CD8-positive, alpha-beta memory T cell (primary cell): Measurements from ENCODE around the gene HSD17B7. TPM values are rescaled to one million over a fixed set of nuclear protein-coding genes. Genes with fewer than 3 reads are reported as not detected.
"Not testable (repeated sequence)": the region's sequence is repeated elsewhere in the genome, so short reads cannot be mapped to it uniquely, and the experiment has no call there.

Experiments
- CTCF ChIA-PET: fragments of 350-600 bp; sonication (Branson Sonifier 250); formaldehyde crosslinking; loops from one replicate; lab custom pipeline; 2021; ENCODE audit warnings: antibody characterized with exemption; lab: Charles Lee
- POLR2A ChIA-PET: fragments of 350-600 bp; sonication (Branson Sonifier 250); formaldehyde crosslinking; loops from one replicate; lab custom pipeline; 2021; ENCODE audit warnings: antibody characterized with exemption; lab: Charles Lee
- DNase-seq, 5 donors: peaks; one replicate each; pipeline versions ENCODE4 v3.0.0 to v3.0.0-alpha.2; 2020 to 2022; ENCODE audit warnings: mixed read lengths in 1 of 5
- H3K27ac ChIP-seq: one replicate; pipeline ENCODE4 v1.7.0; 2013; ENCODE audit warnings: low read depth, mild to moderate bottlenecking, low read length, moderate library complexity
- H3K27me3 ChIP-seq: 2 replicates; pipeline ENCODE4 v1.7.0; 2013; ENCODE audit warnings: low read length, mild to moderate bottlenecking; ENCODE audit not compliant: insufficient read depth, poor library complexity, severe bottlenecking
- H3K36me3 ChIP-seq: 2 replicates; pipeline ENCODE4 v1.7.0; 2013; ENCODE audit warnings: mild to moderate bottlenecking, low read length, moderate library complexity; ENCODE audit not compliant: insufficient read depth
- H3K4me1 ChIP-seq: 2 replicates; pipeline ENCODE4 v1.7.0; 2013; ENCODE audit warnings: mild to moderate bottlenecking, low read length, moderate library complexity; ENCODE audit not compliant: insufficient read depth
- H3K4me3 ChIP-seq: 2 replicates; pipeline ENCODE4 v1.7.0; 2013; ENCODE audit warnings: mild to moderate bottlenecking, low read length
- H3K9me3 ChIP-seq: 2 replicates; pipeline ENCODE4 v1.7.0; 2013; ENCODE audit warnings: mild to moderate bottlenecking, low read length
- H3K27ac Mint-ChIP-seq, 8 donors: one replicate each; pipeline ENCODE4 v1.8.0; 2020 to 2021; ENCODE audit warnings: mixed read lengths in 8 of 8, mild to moderate bottlenecking in 6 of 8, inconsistent platforms in 3 of 8, moderate library complexity in 3 of 8
- H3K27me3 Mint-ChIP-seq, 2 donors: one replicate each; pipeline ENCODE4 v1.8.0; 2020 to 2021; ENCODE audit warnings: mixed read lengths in 2 of 2, mild to moderate bottlenecking in 1 of 2, moderate library complexity in 1 of 2
- H3K36me3 Mint-ChIP-seq, 3 donors: one replicate each; pipeline ENCODE4 v1.8.0; 2020 to 2021; ENCODE audit warnings: mixed read lengths in 3 of 3, inconsistent platforms in 1 of 3, mild to moderate bottlenecking in 1 of 3
- H3K4me1 Mint-ChIP-seq, 3 donors: one replicate each; pipeline ENCODE4 v1.8.0; 2020 to 2021; ENCODE audit warnings: mixed read lengths in 3 of 3, inconsistent platforms in 1 of 3, mild to moderate bottlenecking in 1 of 3
- H3K4me3 Mint-ChIP-seq, 7 donors: one replicate each; pipeline ENCODE4 v1.8.0; 2020 to 2021; ENCODE audit warnings: mixed read lengths in 7 of 7, mild to moderate bottlenecking in 6 of 7, moderate library complexity in 4 of 7, inconsistent platforms in 2 of 7
- H3K9me3 Mint-ChIP-seq, 5 donors: one replicate each; pipeline ENCODE4 v1.8.0; 2020 to 2022; ENCODE audit warnings: mixed read lengths in 5 of 5, mild to moderate bottlenecking in 3 of 5, moderate library complexity in 2 of 5, inconsistent platforms in 1 of 5
- polyA plus RNA-seq: library from polyadenylated mRNA; unstranded; fragments of 300-500 nt; fragmentation: Illumina TruSeq; gene quantifications from one replicate; pipeline ENCODE4 v1.2.3, GENCODE V29; 2021
- total RNA-seq, 2 experiments: library from RNA; stranded (reverse); gene quantifications; one replicate each; pipeline ENCODE4 v1.2.3, GENCODE V29; 2021

Gene HSD17B7
- total and polyA plus RNA-seq, 3 experiments from 2014 or later, result 18.7 to 22.6 (median 20.4) TPM

DNA sequence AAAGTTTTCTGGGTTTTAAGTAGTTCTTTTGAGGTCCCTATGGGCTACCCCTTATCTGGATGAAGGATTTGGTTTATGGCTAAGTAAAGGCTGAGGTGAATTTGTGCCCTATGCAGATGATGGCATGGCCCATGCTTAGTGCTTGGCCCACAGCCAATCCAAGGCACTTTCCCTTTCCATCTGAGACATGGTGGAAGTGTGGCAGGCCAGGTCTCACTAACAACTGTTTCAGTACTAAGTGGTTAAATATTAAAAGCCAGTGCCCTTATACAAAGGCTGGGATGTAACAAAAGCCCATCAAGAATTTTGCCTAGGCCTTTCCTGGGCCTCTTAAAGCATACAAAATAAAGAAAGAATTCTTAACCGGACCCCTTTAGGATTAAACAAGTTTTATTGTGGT lies 1.7 kb upstream of the HSD17B7 start:
- peak overlapping the region in 3 of 8 donors; percentile 58 to 75 (median 68) for H3K27ac Mint-ChIP-seq
- not testable (repeated sequence) for H3K4me3 Mint-ChIP-seq

DNA sequence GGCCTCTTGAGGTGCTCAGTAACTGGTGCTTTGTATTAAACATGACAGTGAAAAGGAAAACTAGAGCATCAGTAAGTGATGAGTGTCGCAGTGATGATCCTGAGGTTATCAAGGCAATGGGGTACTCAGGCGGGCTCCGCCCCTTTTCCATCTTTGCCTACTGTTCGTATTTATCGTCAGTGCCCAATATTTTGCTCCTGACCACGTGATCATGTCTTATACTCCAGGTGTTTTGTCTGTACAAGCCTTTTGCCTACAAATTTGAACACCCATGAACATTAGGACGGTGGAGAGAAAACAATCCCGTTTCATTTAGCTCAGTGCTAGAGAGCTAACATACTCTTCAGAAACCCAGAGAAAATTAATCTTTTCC lies 469 bp downstream of the HSD17B7 start:
- H3K9me3 ChIP-seq, H3K9me3 Mint-ChIP-seq, CTCF ChIA-PET, H3K27me3 Mint-ChIP-seq, H3K4me1 ChIP-seq, H3K36me3 ChIP-seq, H3K27me3 ChIP-seq, POLR2A ChIA-PET: not testable (repeated sequence)
- H3K4me1 Mint-ChIP-seq, result peaks cover 11 to 35% (median 12%) of the 10 kb centered on the region in 3 donors
- peak overlapping the region; percentile 55 for H3K4me3 ChIP-seq
- H3K27ac ChIP-seq, result peak overlapping the region; percentile 81
- H3K36me3 Mint-ChIP-seq, result peaks cover 0 to 28% (median 6%) of the 10 kb centered on the region in 3 donors
- H3K4me3 Mint-ChIP-seq, result peak overlapping the region; percentile 93 to 99 (median 94)
- H3K27ac Mint-ChIP-seq, result peak overlapping the region; percentile 96 to 99 (median 98)
- DNase-seq, result peak in 1 of 5 donors; percentile 10

More for the DNA sequence above, 1.7 kb upstream of the HSD17B7 start:
- DNase-seq, H3K9me3 Mint-ChIP-seq, CTCF ChIA-PET, POLR2A ChIA-PET, H3K27ac ChIP-seq, H3K4me3 ChIP-seq, H3K9me3 ChIP-seq, H3K36me3 ChIP-seq, H3K27me3 ChIP-seq, H3K4me1 ChIP-seq, H3K27me3 Mint-ChIP-seq: not testable (repeated sequence)
- H3K4me1 Mint-ChIP-seq, result peaks cover 5 to 18% (median 10%) of the 10 kb centered on the region in 3 donors
- H3K36me3 Mint-ChIP-seq, result peaks cover 0 to 17% (median 2%) of the 10 kb centered on the region in 3 donors

DNA sequence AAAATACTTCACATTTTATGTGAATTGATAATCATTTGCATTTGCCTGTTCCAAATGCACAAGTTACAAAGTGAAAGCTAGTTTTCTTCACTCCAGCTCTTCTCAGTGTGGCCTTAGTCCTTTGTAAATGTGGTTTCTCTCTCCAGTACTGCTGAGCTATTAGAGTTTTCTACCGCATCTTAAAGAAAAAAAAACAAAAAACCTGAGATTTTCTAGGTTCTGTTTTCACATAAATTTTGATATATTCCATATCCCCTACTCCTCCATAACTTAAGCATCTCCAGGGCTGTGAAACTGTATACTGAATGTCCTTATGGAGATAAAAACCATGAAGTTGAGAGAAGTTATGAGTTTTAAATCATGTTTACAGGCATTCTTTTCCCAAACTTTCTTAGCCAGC lies 3.8 kb downstream of the HSD17B7 start:
- POLR2A ChIA-PET, H3K27ac Mint-ChIP-seq, H3K27me3 ChIP-seq, H3K27ac ChIP-seq, CTCF ChIA-PET, DNase-seq, H3K36me3 ChIP-seq, H3K9me3 ChIP-seq, H3K4me1 ChIP-seq, H3K9me3 Mint-ChIP-seq, H3K4me3 Mint-ChIP-seq, H3K4me3 ChIP-seq, H3K27me3 Mint-ChIP-seq: not testable (repeated sequence)
- Mint-ChIP-seq H3K4me1 (peaks cover 15 to 40% (median 18%) of the 10 kb centered on the region in 3 donors), H3K36me3 (peaks cover 0 to 54% (median 14%) of the 10 kb centered on the region in 3 donors)

DNA sequence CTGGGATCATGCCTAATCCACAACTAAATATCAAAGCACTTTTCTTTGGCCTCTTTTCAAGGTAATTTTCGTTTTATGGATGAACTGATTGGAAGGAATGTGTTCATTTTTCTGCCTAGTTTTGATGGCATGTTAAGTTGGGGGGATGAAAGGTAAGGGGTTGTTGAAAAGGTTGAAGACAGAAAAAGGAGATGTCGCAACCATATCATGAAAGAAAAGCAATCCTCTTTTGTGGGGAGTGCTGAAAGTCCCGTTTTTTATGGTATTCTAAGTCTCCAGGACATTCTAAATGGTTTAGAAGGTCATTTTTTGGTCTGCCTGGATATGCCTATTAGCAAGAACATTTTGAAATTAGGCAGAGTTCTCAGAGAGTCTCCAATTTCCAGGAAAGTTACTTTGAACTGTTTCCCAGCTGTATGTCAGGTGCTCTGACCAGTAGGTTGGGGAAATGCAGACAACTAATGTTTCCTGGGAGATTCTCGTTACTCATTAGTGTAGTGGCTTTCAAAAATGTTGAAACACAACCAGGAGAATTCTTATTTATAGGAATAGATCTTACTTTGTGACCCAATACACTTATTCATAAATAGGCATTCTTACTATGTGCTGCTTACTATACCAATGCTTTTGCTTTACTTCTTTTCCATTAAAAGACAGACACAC lies 6.2 kb downstream of the HSD17B7 start:
- H3K9me3 ChIP-seq, H3K9me3 Mint-ChIP-seq, CTCF ChIA-PET, H3K27me3 Mint-ChIP-seq, H3K4me3 ChIP-seq, H3K4me3 Mint-ChIP-seq, POLR2A ChIA-PET, H3K27me3 ChIP-seq, DNase-seq, H3K27ac ChIP-seq, H3K4me1 ChIP-seq: not testable (repeated sequence)
- Mint-ChIP-seq H3K27ac (peak overlapping the region in 3 of 8 donors; percentile 35 to 68 (median 36)), H3K36me3 (peaks cover 0 to 75% (median 16%) of the 10 kb centered on the region in 3 donors), H3K4me1 (peaks cover 11 to 42% (median 21%) of the 10 kb centered on the region in 3 donors)
- peaks cover 14% of the 10 kb centered on the region for H3K36me3 ChIP-seq

DNA sequence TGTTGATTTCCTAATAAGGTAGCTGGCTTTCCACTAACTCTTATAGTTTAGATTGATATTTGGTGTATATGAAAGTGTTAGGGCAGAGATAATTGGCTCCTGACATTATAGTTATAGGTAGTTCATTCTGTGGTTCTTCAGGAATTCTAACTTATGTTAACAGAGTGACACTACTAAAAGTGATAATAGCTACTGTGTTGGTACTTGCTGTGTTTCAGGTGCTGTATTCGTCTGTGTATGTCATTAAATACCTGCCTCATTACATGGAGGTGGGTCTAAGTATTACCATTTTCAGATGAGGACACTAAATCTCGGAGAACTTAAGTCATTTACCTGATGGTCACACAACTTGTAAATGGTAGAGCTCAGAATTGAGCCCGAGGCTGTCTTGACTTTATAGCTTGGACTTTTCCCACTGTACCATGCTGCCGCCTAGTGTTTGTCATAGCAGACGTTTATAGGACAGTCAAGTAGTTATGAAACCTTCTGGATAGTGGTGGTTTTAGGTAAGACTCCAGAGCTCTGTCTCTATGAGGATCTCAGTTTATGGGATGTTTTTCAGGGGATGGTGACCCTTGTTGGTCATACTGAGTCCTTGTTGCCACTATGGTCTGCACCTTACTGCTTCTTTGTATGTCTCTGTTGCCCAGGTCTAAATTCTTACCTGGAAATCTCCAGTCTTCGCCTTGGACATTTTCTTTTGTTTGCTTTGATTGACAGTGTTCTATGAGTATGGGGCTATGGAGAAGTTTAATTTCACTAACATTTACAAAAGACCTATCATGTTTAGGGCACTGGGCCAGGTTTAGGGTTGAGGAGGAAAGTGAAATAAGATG lies 9.7 kb downstream of the HSD17B7 start:
- CTCF ChIA-PET, H3K4me1 ChIP-seq, H3K4me3 ChIP-seq, H3K27me3 ChIP-seq, H3K9me3 ChIP-seq, H3K4me3 Mint-ChIP-seq, H3K27ac ChIP-seq, DNase-seq, H3K9me3 Mint-ChIP-seq, H3K27me3 Mint-ChIP-seq, H3K27ac Mint-ChIP-seq, POLR2A ChIA-PET: not testable (repeated sequence)
- Mint-ChIP-seq H3K4me1 (peaks cover 4 to 20% (median 16%) of the 10 kb centered on the region in 3 donors), H3K36me3 (peaks cover 0 to 82% (median 16%) of the 10 kb centered on the region in 3 donors)
- H3K36me3 ChIP-seq, result peaks cover 14% of the 10 kb centered on the region

DNA sequence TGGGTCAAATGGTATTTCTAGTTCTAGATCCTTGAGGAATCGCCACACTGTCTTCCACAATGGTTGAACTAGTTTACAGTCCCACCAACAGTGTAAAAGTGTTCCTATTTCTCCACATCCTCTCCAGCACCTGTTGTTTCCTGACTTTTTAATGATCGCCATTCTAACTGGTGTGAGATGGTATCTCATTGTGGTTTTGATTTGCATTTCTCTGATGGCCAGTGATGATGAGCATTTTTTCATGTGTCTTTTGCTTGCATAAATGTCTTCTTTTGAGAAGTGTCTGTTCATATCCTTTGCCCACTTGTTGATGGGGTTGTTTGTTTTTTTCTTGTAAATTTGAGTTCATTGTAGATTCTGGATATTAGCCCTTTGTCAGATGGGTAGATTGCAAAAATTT lies 17.0 kb downstream of the HSD17B7 start:
- H3K4me3 Mint-ChIP-seq, CTCF ChIA-PET, H3K4me1 ChIP-seq, H3K27ac ChIP-seq, H3K36me3 ChIP-seq, H3K27me3 Mint-ChIP-seq, H3K4me3 ChIP-seq, H3K9me3 ChIP-seq, H3K27ac Mint-ChIP-seq, H3K27me3 ChIP-seq, H3K9me3 Mint-ChIP-seq, POLR2A ChIA-PET, DNase-seq: not testable (repeated sequence)
- H3K4me1 Mint-ChIP-seq, result peaks cover 0 to 10% (median 0%) of the 10 kb centered on the region in 3 donors
- H3K36me3 Mint-ChIP-seq, result peaks cover 18 to 80% (median 22%) of the 10 kb centered on the region in 3 donors

DNA sequence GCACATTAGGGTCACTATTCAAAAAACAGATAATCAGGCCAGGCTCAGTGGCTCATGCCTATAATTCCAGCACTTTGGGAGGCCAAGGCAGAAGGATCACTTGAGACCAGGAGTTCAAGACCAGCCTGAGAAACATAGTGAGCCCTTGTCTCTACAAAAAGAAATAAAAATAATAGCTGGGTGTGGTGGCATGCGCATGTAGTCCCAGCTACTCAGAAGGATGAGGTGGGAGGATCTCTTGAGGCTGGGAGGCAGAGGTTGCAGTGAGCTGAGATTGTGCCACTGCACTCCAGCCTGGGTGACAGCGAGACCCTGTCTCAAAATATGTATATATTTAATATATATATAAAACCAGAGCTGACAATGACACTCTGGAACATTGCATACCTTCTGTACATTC lies 21.9 kb downstream of the HSD17B7 start:
- H3K9me3 Mint-ChIP-seq, H3K27ac Mint-ChIP-seq, H3K4me1 ChIP-seq, H3K27ac ChIP-seq, H3K27me3 Mint-ChIP-seq, H3K27me3 ChIP-seq, CTCF ChIA-PET, POLR2A ChIA-PET, DNase-seq, H3K4me3 ChIP-seq, H3K4me3 Mint-ChIP-seq, H3K36me3 ChIP-seq, H3K9me3 ChIP-seq: not testable (repeated sequence)
- peaks cover 5 to 41% (median 7%) of the 10 kb centered on the region in 3 donors for H3K36me3 Mint-ChIP-seq
- H3K4me1 Mint-ChIP-seq, result peaks cover 0 to 10% (median 0%) of the 10 kb centered on the region in 3 donors

DNA sequence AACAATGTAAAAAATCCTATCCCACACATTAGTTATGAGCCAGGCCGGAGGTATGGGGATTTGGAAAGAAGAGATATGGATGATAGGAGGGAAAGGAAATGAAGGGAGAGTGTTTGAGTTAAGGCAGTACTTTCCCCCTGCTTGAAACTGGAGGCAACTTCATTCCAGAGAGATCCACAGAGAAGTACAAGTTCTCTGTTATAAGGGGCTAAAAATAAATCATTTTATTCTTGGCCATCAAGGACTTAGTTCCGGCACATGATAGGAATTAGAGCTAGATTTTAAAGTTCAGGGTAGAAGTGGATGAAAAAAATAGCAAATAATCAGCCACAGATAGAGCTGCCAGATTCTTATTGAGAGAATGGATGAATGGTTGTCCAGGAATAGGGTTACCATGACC lies 27.6 kb downstream of the HSD17B7 start:
- H3K36me3 ChIP-seq, H3K27ac Mint-ChIP-seq, H3K4me3 ChIP-seq, POLR2A ChIA-PET, H3K9me3 ChIP-seq, H3K9me3 Mint-ChIP-seq, H3K27me3 ChIP-seq, DNase-seq, H3K36me3 Mint-ChIP-seq, H3K4me3 Mint-ChIP-seq, CTCF ChIA-PET, H3K27ac ChIP-seq: not testable (repeated sequence)
- Mint-ChIP-seq H3K27me3 (peaks cover 4 to 18% of the 10 kb centered on the region in 2 donors), H3K4me1 (peaks cover 13 to 17% (median 16%) of the 10 kb centered on the region in 3 donors)
- peaks cover 13% of the 10 kb centered on the region for H3K4me1 ChIP-seq
